Transverse colon (tissue), 1 donor: Measurements from ENCODE around the gene STIM1.

Source experiments
- EP300 ChIP-seq: sonication (generic); formaldehyde crosslinking; IDR thresholded peaks from one replicate; pipeline ENCODE4 v1.6.1; 2017; ENCODE audit warnings: antibody characterized with exemption, low read depth
- POLR2A ChIP-seq: fragments of 450-650 bp; IDR thresholded peaks from one replicate; pipeline ENCODE4 v1.6.1; 2016; ENCODE audit warnings: antibody characterized with exemption, mild to moderate bottlenecking, moderate library complexity

DNA sequence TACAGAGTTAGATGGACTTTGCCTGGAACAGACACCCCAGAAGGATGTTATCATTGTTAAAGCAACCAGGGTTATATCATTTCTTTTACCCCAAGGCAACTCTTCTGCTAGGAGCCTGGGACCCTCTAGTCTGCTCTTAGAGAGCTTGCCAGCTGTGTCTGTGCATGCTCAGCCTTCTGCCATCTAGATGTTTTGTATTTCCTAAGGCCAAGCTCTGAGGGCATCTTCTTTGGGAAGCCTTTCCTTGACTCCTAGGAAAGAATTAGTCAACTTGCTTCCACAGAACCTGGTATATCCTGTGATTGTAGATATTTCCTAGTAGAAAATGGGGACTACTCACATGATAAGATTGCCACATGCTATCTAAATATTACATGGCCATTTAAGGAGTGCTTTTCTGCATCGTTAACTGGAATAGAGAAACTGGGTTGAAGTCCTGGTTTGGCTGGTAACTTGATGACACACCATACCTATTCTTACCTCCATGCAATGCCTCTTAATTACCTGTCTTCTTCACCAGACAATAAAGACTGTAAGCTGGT, 87.6 kb downstream of the STIM1 start:
- TF ChIP-seq EP300 (no peak), POLR2A (no peak)
